Gastrocnemius medialis (tissue), 4 donors: ENCODE results near the gene ATG5. TPM values are rescaled to one million over a fixed set of nuclear protein-coding genes. Genes with fewer than 3 reads are reported as not detected.

ENCODE experiments used
- ATAC-seq, 2 donors: fragments of 150-250 bp; one replicate each; pipeline ENCODE4 v1.9.1; 2016
- DNase-seq, 2 donors: peaks; one replicate each; pipeline ENCODE4 v3.0.0-alpha.2; 2019
- H3K27ac ChIP-seq, 4 donors: fragments of 200-600 bp; sonication (generic); 1 replicate in 1 of 4; 2 replicates in 3 of 4; pipeline ENCODE4 v1.5.1; 2016 to 2018; ENCODE audit warnings: mild to moderate bottlenecking in 2 of 4, moderate library complexity in 1 of 4
- H3K27me3 ChIP-seq, 3 donors: fragments of 200-600 bp; sonication (generic) in 2 of 3; 1 replicate in 1 of 3; 2 replicates in 2 of 3; pipeline versions ENCODE4 v1.5.1 to v1.6.0; 2016 to 2019; ENCODE audit warnings: mild to moderate bottlenecking in 1 of 3, moderate library complexity in 1 of 3
- H3K36me3 ChIP-seq, 2 donors: fragments of 200-600 bp; sonication (generic) in 1 of 2; one replicate each; pipeline ENCODE4 v1.5.1; 2017 to 2018
- H3K4me1 ChIP-seq, 2 donors: fragments of 200-600 bp; sonication (generic) in 1 of 2; one replicate each; pipeline ENCODE4 v1.5.1; 2016 to 2017; ENCODE audit warnings: mild to moderate bottlenecking in 2 of 2
- H3K4me3 ChIP-seq, 4 donors: fragments of 200-600 bp; sonication (generic) in 3 of 4; 1 replicate in 1 of 4; 2 replicates in 3 of 4; pipeline ENCODE4 v1.5.1; 2016 to 2019; ENCODE audit warnings: mild to moderate bottlenecking in 2 of 4
- H3K9me3 ChIP-seq, 3 donors: fragments of 200-600 bp; sonication (generic) in 2 of 3; 1 replicate in 1 of 3; 2 replicates in 2 of 3; pipeline ENCODE4 v1.5.1; 2016 to 2019
- CTCF ChIP-seq, 5 experiments: fragments of 450-650 bp in 3 of 5; fragments of 200-600 bp in 2 of 5; sonication (generic) in 2 of 5; IDR thresholded peaks in 4 of 5; conservative IDR thresholded peaks in 1 of 5; 1 replicate in 4 of 5; 2 replicates in 1 of 5; pipeline ENCODE4 v1.5.1; 2016 to 2019; ENCODE audit warnings: antibody characterized with exemption in 5 of 5, mild to moderate bottlenecking in 3 of 5, moderate library complexity in 3 of 5
- POLR2A ChIP-seq, 2 donors: fragments of 450-650 bp; IDR thresholded peaks; one replicate each; pipeline ENCODE4 v1.6.1; 2017; ENCODE audit warnings: antibody characterized with exemption in 2 of 2, mild to moderate bottlenecking in 2 of 2, moderate library complexity in 2 of 2
- in situ Hi-C, 4 donors: fragments of 200-750 bp; cut with MboI; loops; one replicate each; pipeline versions ENCODE4 v1.15.0 to v1.8.0; 2017; ENCODE audit warnings: low sequenced_read_pairs in 4 of 4
- intact Hi-C: fragments of 100-400 bp; cut with DNase I; formaldehyde crosslinking; loops from one replicate; pipeline ENCODE4 v1.15.1; 2023; ENCODE audit warnings: low total_unique reads
- total RNA-seq, 4 donors: library from RNA; depleted of rRNA; stranded (reverse); fragments of >200 nt; gene quantifications; one replicate each; pipeline versions ENCODE4 v1.1.0 to v1.2.3, GENCODE V29; 2016

ATG5 gene
- total RNA-seq, 4 donors from 2014 or later = 18.9 to 22.3 (median 20.1) TPM

- H3K9me3 ChIP-seq = no peaks in the 10 kb centered on the region
- no peaks in the 10 kb centered on the region for H3K27me3 ChIP-seq
- peaks cover 0 to 9% of the 10 kb centered on the region in 2 donors for H3K36me3 ChIP-seq
- intact Hi-C loops = no loop called here
- H3K4me1 ChIP-seq = no peaks in the 10 kb centered on the region
- in situ Hi-C loops = no loop called here
- H3K4me3 ChIP-seq = no peak overlapping the region
- TF ChIP-seq POLR2A (IDR thresholded peaks at IDR 0.05) (no peak), CTCF (IDR thresholded peaks at IDR 0.05 in 4 of 5, conservative IDR thresholded peaks at IDR 0.05 in 1 of 5) (no peak)
- no peak overlapping the region for H3K27ac ChIP-seq
- DNase-seq = no peak
- ATAC-seq = no peak
These were observed 126.2 kb downstream of the ATG5 start for GRCh38 chr6:106199331-106199730.

- no peak for ATAC-seq
- no peaks in the 10 kb centered on the region for H3K9me3 ChIP-seq
- DNase-seq = no peak
- H3K27ac ChIP-seq = no peak overlapping the region
- intact Hi-C loops (no loop called here), in situ Hi-C loops (no loop called here)
- no peaks in the 10 kb centered on the region for H3K27me3 ChIP-seq
- H3K36me3 ChIP-seq = peaks cover 0 to 9% of the 10 kb centered on the region in 2 donors
- H3K4me1 ChIP-seq = no peaks in the 10 kb centered on the region
- no peak overlapping the region for H3K4me3 ChIP-seq
- TF ChIP-seq POLR2A (IDR thresholded peaks at IDR 0.05) = no peak
These were observed 128.1 kb downstream of the ATG5 start for GRCh38 chr6:106197441-106197840.

GRCh38 chr6:106194949-106195921 lies 130.3 kb downstream of the ATG5 start:
- ATAC-seq = no peak

GRCh38 chr6:106192824-106193223 lies 132.7 kb downstream of the ATG5 start:
- Histone ChIP-seq H3K27ac (no peak overlapping the region), H3K36me3 (no peaks in the 10 kb centered on the region), H3K4me1 (no peaks in the 10 kb centered on the region), H3K27me3 (no peaks in the 10 kb centered on the region), H3K4me3 (no peak overlapping the region), H3K9me3 (no peaks in the 10 kb centered on the region)
- TF ChIP-seq POLR2A (IDR thresholded peaks at IDR 0.05) (no peak), CTCF (IDR thresholded peaks at IDR 0.05 in 4 of 5, conservative IDR thresholded peaks at IDR 0.05 in 1 of 5) (no peak)
- ATAC-seq (no peak), DNase-seq (no peak)
- intact Hi-C loops = no loop called here
- in situ Hi-C loops = no loop called here

More at GRCh38 chr6:106194949-106195921, 130.3 kb downstream of the ATG5 start:
- no peak for DNase-seq
- no peaks in the 10 kb centered on the region for H3K27me3 ChIP-seq
- no peaks in the 10 kb centered on the region for H3K9me3 ChIP-seq
- in situ Hi-C loops (no loop called here), intact Hi-C loops (no loop called here)
- no peak for TF ChIP-seq CTCF (IDR thresholded peaks at IDR 0.05 in 4 of 5, conservative IDR thresholded peaks at IDR 0.05 in 1 of 5)
- no peak for TF ChIP-seq POLR2A (IDR thresholded peaks at IDR 0.05)
- no peaks in the 10 kb centered on the region for H3K36me3 ChIP-seq
- H3K4me3 ChIP-seq = no peak overlapping the region
- H3K4me1 ChIP-seq = no peaks in the 10 kb centered on the region
- H3K27ac ChIP-seq = no peak overlapping the region

- H3K36me3 ChIP-seq = no peaks in the 10 kb centered on the region
- no peak overlapping the region for H3K27ac ChIP-seq
- TF ChIP-seq CTCF (IDR thresholded peaks at IDR 0.05 in 4 of 5, conservative IDR thresholded peaks at IDR 0.05 in 1 of 5) = no peak
- no peak for TF ChIP-seq POLR2A (IDR thresholded peaks at IDR 0.05)
- in situ Hi-C loops (no loop called here), intact Hi-C loops (no loop called here)
- H3K4me1 ChIP-seq = no peaks in the 10 kb centered on the region
- no peak for ATAC-seq
- DNase-seq = no peak
- no peak overlapping the region for H3K4me3 ChIP-seq
- H3K27me3 ChIP-seq = no peaks in the 10 kb centered on the region
- H3K9me3 ChIP-seq = no peaks in the 10 kb centered on the region
These were observed 137.3 kb downstream of the ATG5 start for GRCh38 chr6:106188104-106188794.
